Measurements from ENCODE around the gene NCKAP5.

Gene NCKAP5

DNA sequence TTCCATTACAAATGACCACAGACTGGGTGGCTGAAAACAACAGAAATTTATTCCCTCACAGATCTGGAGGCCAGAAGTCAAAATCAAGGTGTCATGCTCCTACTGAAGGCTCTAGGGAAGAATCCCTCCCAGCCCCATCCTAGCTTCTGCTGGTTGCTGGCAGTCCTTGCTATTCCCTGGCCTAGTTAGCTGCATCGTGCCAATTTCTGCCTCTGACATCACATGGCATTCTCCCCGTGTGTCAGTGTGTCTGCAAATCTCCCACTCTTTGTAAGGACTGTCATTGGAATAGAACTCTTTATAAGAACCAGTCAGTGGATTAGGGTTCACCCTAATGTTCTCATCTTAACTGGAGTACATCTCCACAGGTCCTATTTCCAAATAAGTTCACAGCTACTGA is 30.5 kb upstream of the NCKAP5 start:
- no CpG with 5 or more reads among the region's 2 CpGs for WGBS (ENCODE audit: extremely low coverage, insufficient coverage, insufficient read length)
- Histone ChIP-seq H3K4me3 (ENCODE audit: low read depth, low read length) (no peak overlapping the region), H4K8ac (ENCODE audit: low read depth, low read length) (no peak overlapping the region), H3K9me3 (ENCODE audit: insufficient read depth, low read depth, low read length) (no peaks in the 10 kb centered on the region), H3K36me3 (ENCODE audit: control insufficient read depth in 1 of 2, insufficient read depth in 2 of 2, low read length in 2 of 2) (no peaks in the 10 kb centered on the region), H3K23ac (ENCODE audit: low read length) (no peak overlapping the region), H3K4ac (ENCODE audit: low read depth, low read length) (no peak overlapping the region), H3K4me2 (ENCODE audit: low read length) (no peak overlapping the region), H3K27me3 (ENCODE audit: insufficient read depth, low read length) (no peaks in the 10 kb centered on the region), H3K79me1 (ENCODE audit: low read length) (no peaks in the 10 kb centered on the region), H3K79me2 (ENCODE audit: control insufficient read depth, insufficient read depth, low read length, poor library complexity) (no peaks in the 10 kb centered on the region), H2AK5ac (ENCODE audit: low read length) (no peak overlapping the region), H2AFZ (ENCODE audit: insufficient read depth, low read length, poor library complexity) (no peak overlapping the region), H4K12ac (ENCODE audit: low read depth, low read length) (no peak overlapping the region), H3K9ac (ENCODE audit: low read length) (no peak overlapping the region), H2BK5ac (ENCODE audit: low read depth, low read length, poor library complexity) (no peak overlapping the region), H4K91ac (ENCODE audit: low read depth, low read length) (no peak overlapping the region), H3K27ac (ENCODE audit: low read depth, low read length) (no peak overlapping the region), H3K4me1 (ENCODE audit: control insufficient read depth in 1 of 2, insufficient read depth in 2 of 2, low read length in 2 of 2) (no peaks in the 10 kb centered on the region), H2BK120ac (ENCODE audit: insufficient read depth, low read length, poor library complexity) (no peak overlapping the region), H3K18ac (ENCODE audit: low read length) (no peak overlapping the region), H2BK12ac (ENCODE audit: low read length) (no peak overlapping the region), H3K14ac (ENCODE audit: low read length) (no peak overlapping the region)
- no peak for DNase-seq

DNA sequence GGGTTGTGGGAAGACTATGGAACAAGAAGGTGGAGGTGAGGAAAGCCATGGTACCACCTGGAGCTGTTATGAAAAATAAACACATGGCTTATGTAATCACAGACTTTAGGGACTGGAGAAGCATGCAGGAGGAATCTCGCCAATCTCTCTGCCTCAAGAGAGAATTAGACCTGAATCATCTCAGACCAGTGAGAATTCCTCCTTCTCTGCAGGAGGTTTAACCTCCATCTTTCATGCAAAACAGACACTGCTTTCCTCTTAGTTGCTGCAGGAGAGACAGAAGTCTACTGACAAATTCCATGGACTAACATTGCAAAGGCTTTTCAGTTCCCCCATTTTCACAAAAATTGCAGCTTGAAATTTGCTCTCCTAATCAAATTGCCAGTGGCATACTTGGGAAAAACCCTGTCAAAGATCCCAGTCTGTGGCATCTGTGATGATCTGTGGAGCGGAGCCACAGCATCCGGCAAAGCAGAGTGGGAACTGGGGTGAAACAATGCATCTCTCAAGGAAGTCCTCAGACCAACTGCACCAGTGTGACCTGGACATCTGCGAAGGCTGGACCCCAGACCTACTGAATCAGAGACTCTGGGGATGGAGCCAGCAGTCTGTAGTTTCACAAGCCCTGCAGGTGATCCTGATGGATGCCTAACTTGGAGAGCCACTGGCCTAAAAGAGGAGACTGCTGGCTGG is 28.6 kb upstream of the NCKAP5 start:
- H3K9ac ChIP-seq (ENCODE audit: low read length): no peak overlapping the region
- H3K36me3 ChIP-seq (ENCODE audit: control insufficient read depth in 1 of 2, insufficient read depth in 2 of 2, low read length in 2 of 2): no peaks in the 10 kb centered on the region
- H3K4me1 ChIP-seq (ENCODE audit: control insufficient read depth in 1 of 2, insufficient read depth in 2 of 2, low read length in 2 of 2): no peaks in the 10 kb centered on the region
- H3K4ac ChIP-seq (ENCODE audit: low read depth, low read length): no peak overlapping the region
- no peak overlapping the region for H4K8ac ChIP-seq (ENCODE audit: low read depth, low read length)
- no peak overlapping the region for H2AFZ ChIP-seq (ENCODE audit: insufficient read depth, low read length, poor library complexity)
- no CpG with 5 or more reads among the region's 4 CpGs for WGBS (ENCODE audit: extremely low coverage, insufficient coverage, insufficient read length)
- H3K27ac ChIP-seq (ENCODE audit: low read depth, low read length): no peak overlapping the region
- H3K4me3 ChIP-seq (ENCODE audit: low read depth, low read length): no peak overlapping the region
- H4K91ac ChIP-seq (ENCODE audit: low read depth, low read length): no peak overlapping the region
- H3K18ac ChIP-seq (ENCODE audit: low read length): no peak overlapping the region
- no peak overlapping the region for H2BK12ac ChIP-seq (ENCODE audit: low read length)
- DNase-seq: no peak
- H4K12ac ChIP-seq (ENCODE audit: low read depth, low read length): no peak overlapping the region
- no peak overlapping the region for H3K14ac ChIP-seq (ENCODE audit: low read length)
- H2BK5ac ChIP-seq (ENCODE audit: low read depth, low read length, poor library complexity): no peak overlapping the region
- H2AK5ac ChIP-seq (ENCODE audit: low read length): no peak overlapping the region
- no peaks in the 10 kb centered on the region for H3K79me1 ChIP-seq (ENCODE audit: low read length)
- no peak overlapping the region for H3K23ac ChIP-seq (ENCODE audit: low read length)
- H2BK120ac ChIP-seq (ENCODE audit: insufficient read depth, low read length, poor library complexity): no peak overlapping the region
- H3K79me2 ChIP-seq (ENCODE audit: control insufficient read depth, insufficient read depth, low read length, poor library complexity): no peaks in the 10 kb centered on the region
- no peak overlapping the region for H3K4me2 ChIP-seq (ENCODE audit: low read length)
- H3K9me3 ChIP-seq (ENCODE audit: insufficient read depth, low read depth, low read length): no peaks in the 10 kb centered on the region
- H3K27me3 ChIP-seq (ENCODE audit: insufficient read depth, low read length): no peaks in the 10 kb centered on the region

- Histone ChIP-seq H2AK5ac (ENCODE audit: low read length) (no peak overlapping the region), H3K9ac (ENCODE audit: low read length) (no peak overlapping the region), H2BK5ac (ENCODE audit: low read depth, low read length, poor library complexity) (no peak overlapping the region), H3K27me3 (ENCODE audit: insufficient read depth, low read length) (no peaks in the 10 kb centered on the region), H3K14ac (ENCODE audit: low read length) (no peak overlapping the region), H3K27ac (ENCODE audit: low read depth, low read length) (no peak overlapping the region), H3K36me3 (ENCODE audit: control insufficient read depth in 1 of 2, insufficient read depth in 2 of 2, low read length in 2 of 2) (no peaks in the 10 kb centered on the region), H3K4me1 (ENCODE audit: control insufficient read depth in 1 of 2, insufficient read depth in 2 of 2, low read length in 2 of 2) (no peaks in the 10 kb centered on the region), H4K12ac (ENCODE audit: low read depth, low read length) (no peak overlapping the region), H3K4me3 (ENCODE audit: low read depth, low read length) (no peak overlapping the region), H3K79me2 (ENCODE audit: control insufficient read depth, insufficient read depth, low read length, poor library complexity) (no peaks in the 10 kb centered on the region), H4K91ac (ENCODE audit: low read depth, low read length) (no peak overlapping the region), H4K8ac (ENCODE audit: low read depth, low read length) (no peak overlapping the region), H3K23ac (ENCODE audit: low read length) (no peak overlapping the region), H3K79me1 (ENCODE audit: low read length) (no peaks in the 10 kb centered on the region), H2BK12ac (ENCODE audit: low read length) (no peak overlapping the region), H2AFZ (ENCODE audit: insufficient read depth, low read length, poor library complexity) (no peak overlapping the region), H3K9me3 (ENCODE audit: insufficient read depth, low read depth, low read length) (no peaks in the 10 kb centered on the region), H3K4ac (ENCODE audit: low read depth, low read length) (no peak overlapping the region), H3K4me2 (ENCODE audit: low read length) (no peak overlapping the region), H2BK120ac (ENCODE audit: insufficient read depth, low read length, poor library complexity) (no peak overlapping the region), H3K18ac (ENCODE audit: low read length) (no peak overlapping the region)
- no CpG with 5 or more reads among the region's 4 CpGs for WGBS (ENCODE audit: extremely low coverage, insufficient coverage, insufficient read length)
- DNase-seq: no peak
These were observed 22.9 kb upstream of the NCKAP5 start for GRCh38 chr2:133591164-133591563.

- Histone ChIP-seq H2BK5ac (ENCODE audit: low read depth, low read length, poor library complexity) (no peak overlapping the region), H2AK5ac (ENCODE audit: low read length) (no peak overlapping the region), H3K79me2 (ENCODE audit: control insufficient read depth, insufficient read depth, low read length, poor library complexity) (no peaks in the 10 kb centered on the region), H3K14ac (ENCODE audit: low read length) (no peak overlapping the region), H3K9ac (ENCODE audit: low read length) (no peak overlapping the region), H3K79me1 (ENCODE audit: low read length) (no peaks in the 10 kb centered on the region), H2BK12ac (ENCODE audit: low read length) (no peak overlapping the region), H2BK120ac (ENCODE audit: insufficient read depth, low read length, poor library complexity) (no peak overlapping the region), H4K91ac (ENCODE audit: low read depth, low read length) (no peak overlapping the region), H3K27me3 (ENCODE audit: insufficient read depth, low read length) (no peaks in the 10 kb centered on the region), H3K9me3 (ENCODE audit: insufficient read depth, low read depth, low read length) (no peaks in the 10 kb centered on the region), H3K36me3 (ENCODE audit: control insufficient read depth in 1 of 2, insufficient read depth in 2 of 2, low read length in 2 of 2) (no peaks in the 10 kb centered on the region), H3K4me1 (ENCODE audit: control insufficient read depth in 1 of 2, insufficient read depth in 2 of 2, low read length in 2 of 2) (no peaks in the 10 kb centered on the region), H3K4me3 (ENCODE audit: low read depth, low read length) (no peak overlapping the region), H3K4me2 (ENCODE audit: low read length) (no peak overlapping the region), H4K8ac (ENCODE audit: low read depth, low read length) (no peak overlapping the region), H3K27ac (ENCODE audit: low read depth, low read length) (no peak overlapping the region), H2AFZ (ENCODE audit: insufficient read depth, low read length, poor library complexity) (no peak overlapping the region), H3K23ac (ENCODE audit: low read length) (no peak overlapping the region), H4K12ac (ENCODE audit: low read depth, low read length) (no peak overlapping the region), H3K18ac (ENCODE audit: low read length) (no peak overlapping the region), H3K4ac (ENCODE audit: low read depth, low read length) (no peak overlapping the region)
- no peak for DNase-seq
- no CpG with 5 or more reads among the region's 4 CpGs for WGBS (ENCODE audit: extremely low coverage, insufficient coverage, insufficient read length)
These were observed 21.2 kb upstream of the NCKAP5 start for GRCh38 chr2:133589456-133589855.
